Suprapubic skin (tissue), 4 donors: ENCODE data around the gene NRP2.

Source experiments
- CTCF ChIP-seq, 2 donors: fragments of 200-600 bp in 1 of 2; fragments of 450-650 bp in 1 of 2; sonication (generic) in 1 of 2; IDR thresholded peaks; one replicate each; pipeline ENCODE4 v1.5.1; 2016 to 2019; ENCODE audit warnings: antibody characterized with exemption in 2 of 2, mild to moderate bottlenecking in 1 of 2, moderate library complexity in 1 of 2
- EP300 ChIP-seq: sonication (generic); formaldehyde crosslinking; IDR thresholded peaks from one replicate; pipeline ENCODE4 v1.6.1; 2017; ENCODE audit warnings: antibody characterized with exemption
- POLR2A ChIP-seq, 2 donors: fragments of 450-650 bp; IDR thresholded peaks; one replicate each; pipeline ENCODE4 v1.6.1; 2017; ENCODE audit warnings: antibody characterized with exemption in 2 of 2, mild to moderate bottlenecking in 2 of 2, moderate library complexity in 2 of 2
- POLR2AphosphoS5 ChIP-seq, 3 donors: sonication (generic); formaldehyde crosslinking; IDR thresholded peaks; one replicate each; pipeline ENCODE4 v1.6.1; 2017; ENCODE audit warnings: antibody characterized with exemption in 3 of 3

- TF ChIP-seq CTCF (IDR thresholded peaks at IDR 0.05) (no peak), POLR2A (IDR thresholded peaks at IDR 0.05) (peak in 1 of 2 donors; percentile 67), EP300 (no peak), POLR2AphosphoS5 (IDR thresholded peaks at IDR 0.05) (no peak)
These were observed at the start of gene NRP2 for GRCh38 chr2:205682239-205682970.
